HCT116 (cell line): ENCODE results near the gene SLC22A7. TPM values are rescaled to one million over a fixed set of nuclear protein-coding genes. Genes with fewer than 3 reads are reported as not detected.

Source experiments
- ATAC-seq: fragments of 200-7000 bp; cut with Tn5 transposase; 2 replicates; pipeline ENCODE4 v1.9.1; 2020; ENCODE audit warnings: mild to moderate bottlenecking, moderate library complexity
- BruUV-seq: library from RNA; stranded (reverse); fragments of 400-500 nt; replicated peaks from 2 replicates; lab custom pipeline; 2021; lab: Mats Ljungman, UMichigan
- CTCF ChIA-PET: fragments of 300-600 bp; sonication (Branson Sonifier 250); formaldehyde crosslinking; loops from one replicate; lab custom pipeline; 2021; ENCODE audit warnings: antibody characterized with exemption; lab: Charles Lee
- POLR2A ChIA-PET: fragments of 300-600, 350-600 bp; sonication (Branson Sonifier 250); formaldehyde crosslinking; loops from one replicate; lab custom pipeline; 2021; ENCODE audit warnings: antibody characterized with exemption; lab: Charles Lee
- RAD21 ChIA-PET, 2 experiments: fragments of 300-600 bp; sonication (Branson Sonifier 250); formaldehyde crosslinking; loops; one replicate each; lab custom pipeline; 2023; ENCODE audit warnings: low total read pairs in 2 of 2; ENCODE audit not compliant: uncharacterized antibody in 2 of 2, unreplicated experiment in 2 of 2, low non-redundant PET in 1 of 2; lab: Charles Lee
- DNase-seq: peaks from one replicate; pipeline ENCODE4 v3.0.0-alpha.2; 2010; ENCODE audit warnings: low read depth, low spot score
- H2AFZ ChIP-seq: fragments of 200-600 bp; shearing (Covaris generic), sonication (generic); 2 replicates; pipeline ENCODE4 v1.6.1; 2017; ENCODE audit warnings: low read depth, mixed run types, mixed read lengths, antibody characterized with exemption, low read length; ENCODE audit not compliant: poor library complexity, severe bottlenecking
- H3K27ac ChIP-seq: 2 replicates; pipeline ENCODE4 v1.5.1; 2012; ENCODE audit warnings: low read depth, low read length
- H3K27me3 ChIP-seq: fragments of 200-600 bp; sonication (generic); 2 replicates; pipeline ENCODE4 v1.6.1; 2016; ENCODE audit warnings: mixed run types, low read length, mixed read lengths; ENCODE audit not compliant: insufficient read depth
- H3K36me3 ChIP-seq, 2 experiments: fragments of 200-500 bp in 1 of 2; fragments of 200-600 bp in 1 of 2; sonication (Bioruptor generic) in 1 of 2; sonication (generic) in 1 of 2; 2 replicates each; pipeline versions ENCODE4 v1.5.1 to v1.6.1; 2014 to 2016; ENCODE audit warnings: low read length in 2 of 2, inconsistent platforms in 1 of 2, mixed read lengths in 1 of 2, mixed run types in 1 of 2; ENCODE audit not compliant: insufficient read depth in 2 of 2, control insufficient read depth in 1 of 2
- H3K4me1 ChIP-seq, 2 experiments: fragments of 200-600 bp in 1 of 2; sonication (generic) in 1 of 2; 2 replicates each; pipeline versions ENCODE4 v1.5.1 to v1.6.1; 2012 to 2017; ENCODE audit warnings: low read length in 2 of 2, inconsistent platforms in 1 of 2, mild to moderate bottlenecking in 1 of 2, mixed read lengths in 1 of 2, mixed run types in 1 of 2, moderate library complexity in 1 of 2; ENCODE audit not compliant: insufficient read depth in 2 of 2, control insufficient read depth in 1 of 2
- H3K4me2 ChIP-seq: fragments of 200-600 bp; sonication (generic); 2 replicates; pipeline ENCODE4 v1.6.1; 2017; ENCODE audit warnings: mixed run types, low read length, mixed read lengths
- H3K4me3 ChIP-seq, 2 experiments: fragments of 200-600 bp in 1 of 2; sonication (generic) in 1 of 2; replicated peaks in 1 of 2; 2 replicates each; pipeline ENCODE4 v1.5.1; 2011 to 2016; ENCODE audit warnings: low read length in 2 of 2, control low read depth in 1 of 2, low read depth in 1 of 2, mild to moderate bottlenecking in 1 of 2, mixed read lengths in 1 of 2, mixed run types in 1 of 2
- H3K79me2 ChIP-seq: fragments of 200-600 bp; sonication (generic); 2 replicates; pipeline ENCODE4 v1.6.1; 2017; ENCODE audit warnings: mild to moderate bottlenecking, mixed run types, low read length, moderate library complexity, mixed read lengths; ENCODE audit not compliant: insufficient read depth
- H3K9ac ChIP-seq: fragments of 200-600 bp; sonication (generic); 2 replicates; pipeline ENCODE4 v1.6.1; 2016; ENCODE audit warnings: low read length, mixed read lengths
- H3K9me2 ChIP-seq: fragments of 200-600 bp; sonication (generic), shearing (Covaris generic); 2 replicates; pipeline ENCODE4 v1.6.1; 2017; ENCODE audit warnings: mixed run types, mild to moderate bottlenecking, moderate library complexity; ENCODE audit not compliant: insufficient read depth
- H3K9me3 ChIP-seq, 2 experiments: fragments of 200-500 bp in 1 of 2; fragments of 200-600 bp in 1 of 2; sonication (Bioruptor generic) in 1 of 2; sonication (generic) in 1 of 2; 2 replicates each; pipeline ENCODE4 v1.6.1; 2014 to 2017; ENCODE audit warnings: low read length in 2 of 2, mixed read lengths in 2 of 2, inconsistent platforms in 1 of 2, low read depth in 1 of 2, mild to moderate bottlenecking in 1 of 2, mixed run types in 1 of 2, moderate library complexity in 1 of 2; ENCODE audit not compliant: control insufficient read depth in 1 of 2, insufficient read depth in 1 of 2
- H4K20me1 ChIP-seq: fragments of 200-600 bp; sonication (generic), shearing (Covaris generic); 2 replicates; pipeline ENCODE4 v1.6.1; 2017; ENCODE audit warnings: mixed run types, mild to moderate bottlenecking, moderate library complexity; ENCODE audit not compliant: insufficient read depth
- ATF3 ChIP-seq: IDR thresholded peaks from 2 replicates; pipeline ENCODE4 v1.6.1; 2012
- CBX3 ChIP-seq: IDR thresholded peaks from 2 replicates; pipeline ENCODE4 v1.6.1; 2012; ENCODE audit warnings: low read depth
- EZH2 ChIP-seq: fragments of 200-600 bp; sonication (generic); IDR thresholded peaks from 2 replicates; pipeline ENCODE4 v1.6.1; 2017; ENCODE audit warnings: antibody characterized with exemption, mixed run types
- EZH2phosphoT487 ChIP-seq: fragments of 200-600 bp; IDR thresholded peaks from 2 replicates; pipeline ENCODE4 v1.6.1; 2018; ENCODE audit warnings: antibody characterized with exemption, borderline replicate concordance
- POLR2A ChIP-seq: IDR thresholded peaks from 2 replicates; pipeline ENCODE4 v1.7.0; 2011; ENCODE audit warnings: borderline replicate concordance; ENCODE audit not compliant: insufficient read depth, insufficient read length; ENCODE audit errors: extremely low read depth
- REST ChIP-seq: IDR thresholded peaks from 2 replicates; pipeline ENCODE4 v1.6.1; 2012; ENCODE audit warnings: low read depth
- SIN3A ChIP-seq: IDR thresholded peaks from 2 replicates; pipeline ENCODE4 v1.6.1; 2012; ENCODE audit warnings: low read depth
- SRF ChIP-seq: IDR thresholded peaks from 2 replicates; pipeline ENCODE4 v1.6.1; 2012; ENCODE audit warnings: low read depth
- TCF7L2 ChIP-seq: IDR thresholded peaks from 2 replicates; pipeline ENCODE4 v1.7.0; 2011; ENCODE audit warnings: borderline replicate concordance, inconsistent platforms; ENCODE audit not compliant: insufficient read depth, insufficient read length; ENCODE audit errors: extremely low read depth
- YY1 ChIP-seq: IDR thresholded peaks from 2 replicates; pipeline ENCODE4 v1.6.1; 2011; ENCODE audit warnings: low read length, low read depth, moderate library complexity, mild to moderate bottlenecking; ENCODE audit not compliant: insufficient replicate concordance; ENCODE audit errors: extremely low read depth
- ZFX ChIP-seq: fragments of 450-650 bp; IDR thresholded peaks from 2 replicates; pipeline ENCODE4 v1.6.1; 2017
- ZNF274 ChIP-seq: fragments of 200-500 bp; sonication (Bioruptor generic); IDR thresholded peaks from 2 replicates; pipeline ENCODE4 v1.6.1; 2014; ENCODE audit warnings: mild to moderate bottlenecking, low read depth, low read length, inconsistent platforms
- intact Hi-C: fragments of 100-400 bp; cut with micrococcal nuclease; formaldehyde crosslinking; loops from 2 replicates; pipeline ENCODE4 v1.10.0; 2022
- total RNA-seq: library from RNA; stranded (reverse); gene quantifications from one replicate; pipeline ENCODE4 v1.2.1, GENCODE V29; 2021; ENCODE audit not compliant: unreplicated experiment
- TF ChIP-seq, protein P1 (sequence below), 3 experiments: fragments of 200-600 bp in 1 of 3; sonication (generic) in 1 of 3; IDR thresholded peaks in 2 of 3; conservative IDR thresholded peaks in 1 of 3; 2 replicates each; pipeline ENCODE4 v1.5.1; 2012 to 2017; ENCODE audit warnings: low read depth in 2 of 3, low read length in 2 of 3, antibody characterized with exemption in 1 of 3, borderline replicate concordance in 1 of 3, control low read depth in 1 of 3, mild to moderate bottlenecking in 1 of 3, mixed read lengths in 1 of 3, mixed run types in 1 of 3, moderate library complexity in 1 of 3; ENCODE audit not compliant: insufficient read depth in 1 of 3
- TF ChIP-seq, protein P2 (sequence below): IDR thresholded peaks from 2 replicates; pipeline ENCODE4 v1.6.1; 2011; ENCODE audit warnings: mild to moderate bottlenecking, low read length, moderate library complexity; ENCODE audit not compliant: insufficient replicate concordance; ENCODE audit errors: extremely low read depth
- TF ChIP-seq, protein P3 (sequence below): IDR thresholded peaks from 2 replicates; pipeline ENCODE4 v1.6.1; 2012

Gene SLC22A7
- total RNA-seq, 1 experiment from 2014 or later, result not detected

DNA sequence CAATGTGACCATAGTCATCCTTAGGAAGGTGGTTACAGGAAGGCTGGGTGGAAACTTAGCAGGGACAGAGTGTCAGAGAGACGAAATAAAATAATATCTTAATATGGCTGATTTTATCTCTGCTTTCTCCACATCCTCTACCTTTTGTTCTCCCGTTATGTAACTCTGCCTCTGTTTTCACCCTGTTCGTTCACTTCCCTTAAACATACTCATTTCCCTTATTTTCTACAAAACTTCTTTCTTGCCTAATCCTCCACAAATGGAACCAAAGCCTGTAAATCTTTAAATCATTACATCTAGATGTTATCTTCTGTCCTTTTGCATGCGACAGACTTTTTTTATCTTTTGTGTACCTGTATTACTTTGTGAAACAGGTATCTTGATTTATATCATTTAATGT, 33.8 kb downstream of the SLC22A7 start:
- H3K79me2 ChIP-seq, result no peaks in the 10 kb centered on the region
- H3K4me1 ChIP-seq, result peaks cover 4 to 14% of the 10 kb centered on the region in 2 experiments; a peak in 3 of 4 replicates
- ChIA-PET RAD21 (no interaction called here), CTCF (no interaction called here), POLR2A (no interaction called here)
- H3K27me3 ChIP-seq, result no peaks in the 10 kb centered on the region
- H3K9me2 ChIP-seq, result no peaks in the 10 kb centered on the region
- H4K20me1 ChIP-seq, result no peaks in the 10 kb centered on the region
- BruUV-seq, result no TSS peak
- intact Hi-C loops, result no loop called here
- H3K4me2 ChIP-seq, result no peak overlapping the region
- no peaks in the 10 kb centered on the region for H3K9me3 ChIP-seq
- no peaks in the 10 kb centered on the region for H3K36me3 ChIP-seq
- H3K4me3 ChIP-seq, result no peak overlapping the region
- H2AFZ ChIP-seq, result no peak overlapping the region
- DNase-seq (no peak), ATAC-seq (no peak)
- no peak for TF ChIP-seq EZH2
- TF ChIP-seq REST, result no peak
- TF ChIP-seq, protein P1, sequence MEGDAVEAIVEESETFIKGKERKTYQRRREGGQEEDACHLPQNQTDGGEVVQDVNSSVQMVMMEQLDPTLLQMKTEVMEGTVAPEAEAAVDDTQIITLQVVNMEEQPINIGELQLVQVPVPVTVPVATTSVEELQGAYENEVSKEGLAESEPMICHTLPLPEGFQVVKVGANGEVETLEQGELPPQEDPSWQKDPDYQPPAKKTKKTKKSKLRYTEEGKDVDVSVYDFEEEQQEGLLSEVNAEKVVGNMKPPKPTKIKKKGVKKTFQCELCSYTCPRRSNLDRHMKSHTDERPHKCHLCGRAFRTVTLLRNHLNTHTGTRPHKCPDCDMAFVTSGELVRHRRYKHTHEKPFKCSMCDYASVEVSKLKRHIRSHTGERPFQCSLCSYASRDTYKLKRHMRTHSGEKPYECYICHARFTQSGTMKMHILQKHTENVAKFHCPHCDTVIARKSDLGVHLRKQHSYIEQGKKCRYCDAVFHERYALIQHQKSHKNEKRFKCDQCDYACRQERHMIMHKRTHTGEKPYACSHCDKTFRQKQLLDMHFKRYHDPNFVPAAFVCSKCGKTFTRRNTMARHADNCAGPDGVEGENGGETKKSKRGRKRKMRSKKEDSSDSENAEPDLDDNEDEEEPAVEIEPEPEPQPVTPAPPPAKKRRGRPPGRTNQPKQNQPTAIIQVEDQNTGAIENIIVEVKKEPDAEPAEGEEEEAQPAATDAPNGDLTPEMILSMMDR (IDR thresholded peaks at IDR 0.05 in 2 of 3, conservative IDR thresholded peaks at IDR 0.05 in 1 of 3; ENCODE audit: borderline replicate concordance in 1 of 3, insufficient read depth in 1 of 3, low read depth in 2 of 3, low read length in 2 of 3), result no peak
- TF ChIP-seq, protein P2, sequence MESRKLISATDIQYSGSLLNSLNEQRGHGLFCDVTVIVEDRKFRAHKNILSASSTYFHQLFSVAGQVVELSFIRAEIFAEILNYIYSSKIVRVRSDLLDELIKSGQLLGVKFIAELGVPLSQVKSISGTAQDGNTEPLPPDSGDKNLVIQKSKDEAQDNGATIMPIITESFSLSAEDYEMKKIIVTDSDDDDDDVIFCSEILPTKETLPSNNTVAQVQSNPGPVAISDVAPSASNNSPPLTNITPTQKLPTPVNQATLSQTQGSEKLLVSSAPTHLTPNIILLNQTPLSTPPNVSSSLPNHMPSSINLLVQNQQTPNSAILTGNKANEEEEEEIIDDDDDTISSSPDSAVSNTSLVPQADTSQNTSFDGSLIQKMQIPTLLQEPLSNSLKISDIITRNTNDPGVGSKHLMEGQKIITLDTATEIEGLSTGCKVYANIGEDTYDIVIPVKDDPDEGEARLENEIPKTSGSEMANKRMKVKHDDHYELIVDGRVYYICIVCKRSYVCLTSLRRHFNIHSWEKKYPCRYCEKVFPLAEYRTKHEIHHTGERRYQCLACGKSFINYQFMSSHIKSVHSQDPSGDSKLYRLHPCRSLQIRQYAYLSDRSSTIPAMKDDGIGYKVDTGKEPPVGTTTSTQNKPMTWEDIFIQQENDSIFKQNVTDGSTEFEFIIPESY, result no peak
- no peak for TF ChIP-seq TCF7L2
- no peak for TF ChIP-seq SRF
- no peak for TF ChIP-seq ATF3
- no peak for TF ChIP-seq YY1
- no peak for TF ChIP-seq CBX3
- TF ChIP-seq SIN3A, result no peak
- TF ChIP-seq, protein P3, sequence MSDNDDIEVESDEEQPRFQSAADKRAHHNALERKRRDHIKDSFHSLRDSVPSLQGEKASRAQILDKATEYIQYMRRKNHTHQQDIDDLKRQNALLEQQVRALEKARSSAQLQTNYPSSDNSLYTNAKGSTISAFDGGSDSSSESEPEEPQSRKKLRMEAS, result no peak
- TF ChIP-seq ZNF274, result no peak
- TF ChIP-seq ZFX, result no peak
- TF ChIP-seq POLR2A, result no peak
- TF ChIP-seq EZH2phosphoT487, result no peak
- H3K9ac ChIP-seq, result no peak overlapping the region
- no peak overlapping the region for H3K27ac ChIP-seq
